Measurements from ENCODE around the gene TM9SF3.

GRCh38 chr10:96513698-96514561 is 72.9 kb downstream of the TM9SF3 start, which contains the start of gene TLL2:
- TF ChIP-seq CTCF (IDR thresholded peaks at IDR 0.05) (peak in 5 of 7 experiments; percentile 61 to 71 (median 63)), POLR2AphosphoS5 (IDR thresholded peaks at IDR 0.05) (peak; percentile 40 to 79 (median 62)), EP300 (IDR thresholded peaks at IDR 0.05) (no peak)
